Measurements from ENCODE around the gene PPP2R3A. TPM values are rescaled to one million over a fixed set of nuclear protein-coding genes. Genes with fewer than 3 reads are reported as not detected.

PPP2R3A gene
- total and polyA plus RNA-seq, 9 of the 15 experiments (the other 6 are each of a cell fraction or from before 2014, with no cell fraction given): 0.10 to 0.50 (median 0.24) TPM

- TF ChIP-seq ZBTB7A (IDR thresholded peaks at IDR 0.05; ENCODE audit: borderline replicate concordance, control insufficient read depth, low read depth, low read length): peak; percentile 54; the same call in 1 of the 2 replicates
- no peak for TF ChIP-seq PHF20 (IDR thresholded peaks at IDR 0.05; ENCODE audit: partially characterized antibody)
- no peak for TF ChIP-seq MTF1 (CRISPR knock-in tag; IDR thresholded peaks at IDR 0.05; ENCODE audit: borderline replicate concordance)
- peak; percentile 48 for TF ChIP-seq RBFOX2 (IDR thresholded peaks at IDR 0.05; ENCODE audit: low read depth, low read length)
- peak in 1 of 3 experiments; percentile 25 for TF ChIP-seq YY1 (IDR thresholded peaks at IDR 0.05; ENCODE audit: borderline replicate concordance in 1 of 3, control insufficient read depth in 1 of 3, extremely low read depth in 1 of 3, insufficient read depth in 3 of 3, insufficient read length in 1 of 3, insufficient replicate concordance in 2 of 3, low read depth in 1 of 3, low read length in 2 of 3)
- TF ChIP-seq HNRNPLL (IDR thresholded peaks at IDR 0.05; ENCODE audit: low read depth, low read length, poor library complexity, severe bottlenecking): peak; percentile 69
- peak; percentile 60 for TF ChIP-seq POLR2G (IDR thresholded peaks at IDR 0.05; ENCODE audit: low read depth, low read length)
- TF ChIP-seq ATF6 (CRISPR knock-in tag; IDR thresholded peaks at IDR 0.05): no peak
- TF ChIP-seq MAZ (CRISPR knock-in tag; conservative IDR thresholded peaks at IDR 0.05 in 1 of 2, IDR thresholded peaks at IDR 0.05 in 1 of 2): peak; percentile 94 to 96
Observed at GRCh38 chr3:135965506-135966270, at the start of gene PPP2R3A (continued).

Data from K562 (cell line).